Right cardiac atrium (tissue), 5 donors: ENCODE data around the gene IMMP2L. TPM values are rescaled to one million over a fixed set of nuclear protein-coding genes. Genes with fewer than 3 reads are reported as not detected.
"Not testable (repeated sequence)": the region's sequence is repeated elsewhere in the genome, so short reads cannot be mapped to it uniquely, and the experiment has no call there.

Source experiments
- ATAC-seq, 2 donors: fragments of 200-7000 bp; cut with Tn5 transposase; one replicate each; pipeline versions ENCODE4 v1.8.0 to v1.9.1; 2020; ENCODE audit warnings: moderate library complexity in 2 of 2, mild to moderate bottlenecking in 1 of 2
- DNase-seq, 3 donors: peaks; one replicate each; pipeline ENCODE4 v3.0.0-alpha.2; 2020
- H3K27ac ChIP-seq: one replicate; pipeline ENCODE4 v1.5.1; 2013; ENCODE audit warnings: mild to moderate bottlenecking, low read length, control low read depth, moderate library complexity
- H3K27me3 ChIP-seq: one replicate; pipeline ENCODE4 v1.6.1; 2013; ENCODE audit not compliant: control insufficient read depth, insufficient read depth
- H3K4me1 ChIP-seq: one replicate; pipeline ENCODE4 v1.6.1; 2013; ENCODE audit warnings: low read length; ENCODE audit not compliant: control insufficient read depth, insufficient read depth
- H3K4me3 ChIP-seq: one replicate; pipeline ENCODE4 v1.5.1; 2013; ENCODE audit warnings: low read length, control low read depth
- H3K9me3 ChIP-seq: one replicate; pipeline ENCODE4 v1.6.1; 2013; ENCODE audit warnings: low read length; ENCODE audit not compliant: control insufficient read depth
- WGBS: extraction: QIAGEN DNeasy Blood & Tissue Kit; methylation state at CpG from one replicate; pipeline ENCODE4 v1.1.7; 2013; 5-methylcytosine and 5-hydroxymethylcytosine counted together
- intact Hi-C, 4 donors: fragments of 100-400 bp; cut with DNase I; formaldehyde crosslinking; loops; one replicate each; pipeline versions ENCODE4 v1.11.0 to v1.14.0; 2022 to 2023
- polyA plus RNA-seq: library from polyadenylated mRNA; stranded (reverse); fragments of 200-250 nt; gene quantifications from one replicate; pipeline ENCODE4 v1.2.3, GENCODE V29; 2013
- total RNA-seq, 4 donors: library from RNA; stranded (reverse); fragmentation: NEBNext Ultra II Directional; extraction: Animal tissue kit (Norgen Biotek cat#: 25700); gene quantifications; one replicate each; pipeline ENCODE4 v1.2.1, GENCODE V29; 2021
- donor health status: healthy with polysubstance abuse.
- donor health status: DM: no; HTN: yes; CAD: no.
- donor health status: DM: no; HTN: no; CAD: no.
- donor health status: DM: no; HTN: yes; CAD: no; lungs with severe emphysema.
- donor health status: DM: yes; HTN: yes; CAD: no.

Gene IMMP2L
- total and polyA plus RNA-seq, 5 donors = 6.6 to 16.2 (median 13.9) TPM

- ATAC-seq, DNase-seq, H3K27me3 ChIP-seq, H3K4me1 ChIP-seq, intact Hi-C loops, H3K9me3 ChIP-seq, H3K4me3 ChIP-seq, H3K27ac ChIP-seq: not testable (repeated sequence)
- WGBS = 100% methylated on average over 1 of the region's 2 CpGs
Measured at GRCh38 chr7:111450705-111451104, 111.6 kb downstream of the IMMP2L start.

- H3K9me3 ChIP-seq, ATAC-seq, H3K4me3 ChIP-seq, H3K4me1 ChIP-seq, DNase-seq, intact Hi-C loops, H3K27ac ChIP-seq, H3K27me3 ChIP-seq: not testable (repeated sequence)
- 79% methylated on average over 4 of the region's 6 CpGs for WGBS
Measured at GRCh38 chr7:111447502-111447901, 114.8 kb downstream of the IMMP2L start.

GRCh38 chr7:111439977-111440376, 122.3 kb downstream of the IMMP2L start:
- Histone ChIP-seq H3K4me3 (no peak overlapping the region), H3K4me1 (no peaks in the 10 kb centered on the region), H3K27ac (no peak overlapping the region), H3K27me3 (no peaks in the 10 kb centered on the region), H3K9me3 (no peaks in the 10 kb centered on the region)
- DNase-seq (no peak), ATAC-seq (no peak)
- WGBS = 97% methylated on average over 3 of the region's 3 CpGs
- intact Hi-C loops = no loop called here

- 53% methylated on average over 3 of the region's 3 CpGs for WGBS
- Histone ChIP-seq H3K27ac (no peak overlapping the region), H3K4me1 (no peaks in the 10 kb centered on the region), H3K4me3 (no peak overlapping the region), H3K27me3 (no peaks in the 10 kb centered on the region), H3K9me3 (no peaks in the 10 kb centered on the region)
- DNase-seq (no peak), ATAC-seq (peak; percentile 43 to 59)
- intact Hi-C loops = no loop called here
Measured at GRCh38 chr7:111438369-111439289, 123.7 kb downstream of the IMMP2L start.

GRCh38 chr7:111437736-111438135, 124.6 kb downstream of the IMMP2L start:
- 84% methylated on average over 2 of the region's 2 CpGs for WGBS
- Histone ChIP-seq H3K4me3 (no peak overlapping the region), H3K27me3 (no peaks in the 10 kb centered on the region), H3K27ac (no peak overlapping the region), H3K9me3 (no peaks in the 10 kb centered on the region), H3K4me1 (no peaks in the 10 kb centered on the region)
- ATAC-seq = no peak
- no peak for DNase-seq
- intact Hi-C loops = no loop called here

GRCh38 chr7:111436608-111437007, 125.7 kb downstream of the IMMP2L start:
- Histone ChIP-seq H3K4me3 (no peak overlapping the region), H3K27ac (no peak overlapping the region), H3K27me3 (no peaks in the 10 kb centered on the region), H3K9me3 (no peaks in the 10 kb centered on the region), H3K4me1 (no peaks in the 10 kb centered on the region)
- DNase-seq = no peak
- no peak for ATAC-seq
- 93% methylated on average over 1 of the region's 1 CpG for WGBS
- intact Hi-C loops = no loop called here

GRCh38 chr7:111433426-111433825, 128.9 kb downstream of the IMMP2L start:
- intact Hi-C loops = no loop called here
- no peak for DNase-seq
- no peak overlapping the region for H3K27ac ChIP-seq
- no peaks in the 10 kb centered on the region for H3K27me3 ChIP-seq
- ATAC-seq = no peak
- no peaks in the 10 kb centered on the region for H3K4me1 ChIP-seq
- WGBS = 94% methylated on average over 2 of the region's 2 CpGs
- no peaks in the 10 kb centered on the region for H3K9me3 ChIP-seq
- no peak overlapping the region for H3K4me3 ChIP-seq

GRCh38 chr7:111429781-111430180, 132.5 kb downstream of the IMMP2L start:
- ATAC-seq = no peak
- intact Hi-C loops = no loop called here

GRCh38 chr7:111424768-111425167, 137.5 kb downstream of the IMMP2L start:
- ATAC-seq = no peak
- intact Hi-C loops = no loop called here
- Histone ChIP-seq H3K27ac (no peak overlapping the region), H3K4me1 (no peaks in the 10 kb centered on the region), H3K27me3 (no peaks in the 10 kb centered on the region), H3K4me3 (no peak overlapping the region), H3K9me3 (no peaks in the 10 kb centered on the region)
- DNase-seq = no peak

More at GRCh38 chr7:111429781-111430180, 132.5 kb downstream of the IMMP2L start:
- Histone ChIP-seq H3K27ac (no peak overlapping the region), H3K27me3 (no peaks in the 10 kb centered on the region), H3K4me3 (no peak overlapping the region), H3K9me3 (no peaks in the 10 kb centered on the region), H3K4me1 (no peaks in the 10 kb centered on the region)
- DNase-seq = no peak

- Histone ChIP-seq H3K4me3 (no peak overlapping the region), H3K9me3 (no peaks in the 10 kb centered on the region), H3K27ac (no peak overlapping the region), H3K27me3 (no peaks in the 10 kb centered on the region), H3K4me1 (peaks cover 5% of the 10 kb centered on the region)
- DNase-seq (no peak), ATAC-seq (no peak)
- intact Hi-C loops = no loop called here
Measured at GRCh38 chr7:111414374-111414773, 147.9 kb downstream of the IMMP2L start.

- no peak overlapping the region for H3K27ac ChIP-seq
- no peaks in the 10 kb centered on the region for H3K9me3 ChIP-seq
- intact Hi-C loops = no loop called here
- peak in 2 of 3 donors; percentile 38 to 74 for DNase-seq
- ATAC-seq = peak in 1 of 2 donors; percentile 56
- peaks cover 5% of the 10 kb centered on the region for H3K4me1 ChIP-seq
- 34% methylated on average over 3 of the region's 3 CpGs for WGBS
- H3K27me3 ChIP-seq = no peaks in the 10 kb centered on the region
- no peak overlapping the region for H3K4me3 ChIP-seq
Measured at GRCh38 chr7:111413739-111414138, 148.6 kb downstream of the IMMP2L start.
